Measurements from ENCODE around the gene PCDH18. TPM values are rescaled to one million over a fixed set of nuclear protein-coding genes. Genes with fewer than 3 reads are reported as not detected.
A peak's percentile ranks its signal among the peaks of the same experiment; 100 is the strongest.
"Not testable (repeated sequence)": the region's sequence is repeated elsewhere in the genome, so short reads cannot be mapped to it uniquely, and the experiment has no call there.

PCDH18 gene
- under 0.01 and 1.5 TPM in 2 replicates for total RNA-seq

GRCh38 chr4:137531986-137532868, at the start of gene PCDH18:
PCDH18 (minus strand) TSS chr4:137532494; CDS start chr4:137532088, 406 bp downstream.
- DNase-seq (ENCODE audit: extremely low read depth, low read depth, low spot score): no peak

- no peak for DNase-seq (ENCODE audit: extremely low read depth, low read depth, low spot score)
Observed at GRCh38 chr4:137576446-137576845, 44.2 kb upstream of the PCDH18 start.

DNA sequence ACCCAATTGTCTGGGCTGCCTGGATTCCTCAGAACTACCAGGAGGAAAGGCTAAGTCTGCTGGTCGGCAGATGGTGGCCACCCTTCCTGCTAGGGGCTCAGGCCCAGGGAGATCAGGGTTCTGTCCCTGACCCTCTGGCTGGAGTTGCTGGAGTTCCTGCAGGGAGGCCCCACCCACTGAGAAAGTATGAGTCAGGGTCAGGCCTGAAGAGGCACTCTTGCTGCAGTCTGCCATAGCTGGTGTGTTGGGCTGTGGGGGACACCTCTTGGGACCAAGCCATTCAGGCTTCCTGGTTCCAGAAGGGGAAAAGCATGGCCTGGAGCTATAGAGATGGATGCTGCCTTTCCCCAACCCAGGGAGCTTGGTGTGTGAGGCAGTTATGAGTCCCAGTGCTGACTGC, 40.4 kb upstream of the PCDH18 start:
- no peak for DNase-seq (ENCODE audit: extremely low read depth, low read depth, low spot score)

GRCh38 chr4:137572163-137572562, 39.9 kb upstream of the PCDH18 start:
- DNase-seq (ENCODE audit: extremely low read depth, low read depth, low spot score): no peak

DNA sequence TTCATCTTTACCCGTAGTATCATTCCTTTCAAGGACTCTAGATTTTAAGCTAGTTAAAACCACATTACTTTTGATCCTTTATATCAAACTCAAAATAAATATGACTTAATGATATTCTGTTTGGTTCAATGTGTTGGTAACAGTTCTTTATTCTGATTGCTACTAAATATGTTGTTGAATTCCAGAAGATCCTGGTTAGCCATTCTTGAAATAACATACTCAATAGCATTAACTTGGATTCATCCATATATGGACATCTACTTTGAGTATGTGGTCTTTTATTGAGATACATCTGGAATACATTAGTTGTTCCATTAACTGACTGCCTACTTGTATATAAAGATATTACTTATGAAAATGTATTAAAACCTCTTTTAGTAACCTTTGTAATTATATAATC, 27.5 kb upstream of the PCDH18 start:
- DNase-seq (ENCODE audit: extremely low read depth, low read depth, low spot score): no peak

DNA sequence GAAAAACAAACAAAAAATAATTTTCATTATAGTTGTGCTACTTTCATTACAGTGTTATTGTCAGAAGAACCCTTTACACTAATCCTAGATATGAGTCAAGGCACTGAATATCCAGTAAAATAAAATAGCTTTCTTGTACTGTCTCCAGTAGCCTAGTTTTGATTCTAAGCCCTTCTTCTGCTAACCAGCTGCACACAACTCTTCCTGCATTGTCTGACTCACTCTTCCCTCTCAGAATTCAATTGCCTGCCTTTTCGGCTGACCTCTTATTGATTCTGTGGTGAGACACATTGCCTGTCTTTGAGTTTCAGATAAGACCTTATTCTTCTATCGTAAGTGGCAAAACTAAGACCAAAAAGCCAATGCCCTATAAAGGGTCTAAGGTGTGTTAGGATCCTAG, 26.7 kb upstream of the PCDH18 start:
- peak; percentile 9 for DNase-seq (ENCODE audit: extremely low read depth, low read depth, low spot score)

DNA sequence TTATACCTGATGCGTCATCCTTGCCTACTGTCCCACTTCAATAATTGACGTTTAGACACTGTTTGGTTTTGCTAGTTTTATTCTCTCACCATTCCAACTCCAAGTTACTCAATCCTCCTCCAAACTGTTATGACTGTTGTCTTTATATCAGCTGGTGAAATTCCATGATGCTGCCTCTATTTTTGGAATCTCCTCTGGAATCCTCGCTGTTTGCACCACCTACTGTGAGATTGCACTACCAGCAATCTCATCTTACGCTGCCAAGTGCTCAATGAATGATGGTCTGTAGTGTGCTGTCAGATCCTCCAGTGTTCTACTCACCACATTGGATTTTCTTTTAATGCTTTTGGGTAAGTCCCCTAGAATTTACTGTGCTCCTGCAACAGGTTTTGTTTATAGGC, 13.2 kb upstream of the PCDH18 start:
- no peak for DNase-seq (ENCODE audit: extremely low read depth, low read depth, low spot score)

DNA sequence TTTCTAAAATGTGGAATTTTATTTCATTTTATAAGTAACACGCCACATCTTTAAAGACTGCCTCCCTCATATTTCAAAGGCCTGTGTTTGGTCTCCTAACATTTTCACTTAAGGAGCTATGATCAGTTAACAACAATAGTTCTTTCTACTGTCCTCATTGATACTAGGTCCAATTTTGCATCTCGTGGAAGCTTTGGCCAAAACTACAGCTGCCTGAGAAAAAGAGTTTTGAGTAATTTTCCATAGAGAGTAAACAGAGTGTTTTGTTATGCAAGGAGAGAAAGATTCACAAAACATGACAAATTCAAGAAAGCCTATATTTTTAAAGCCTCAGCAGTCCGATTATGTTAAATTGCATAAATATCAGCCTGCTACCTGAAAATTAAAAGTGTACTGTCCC, 11.4 kb upstream of the PCDH18 start:
- DNase-seq (ENCODE audit: extremely low read depth, low read depth, low spot score): no peak

DNA sequence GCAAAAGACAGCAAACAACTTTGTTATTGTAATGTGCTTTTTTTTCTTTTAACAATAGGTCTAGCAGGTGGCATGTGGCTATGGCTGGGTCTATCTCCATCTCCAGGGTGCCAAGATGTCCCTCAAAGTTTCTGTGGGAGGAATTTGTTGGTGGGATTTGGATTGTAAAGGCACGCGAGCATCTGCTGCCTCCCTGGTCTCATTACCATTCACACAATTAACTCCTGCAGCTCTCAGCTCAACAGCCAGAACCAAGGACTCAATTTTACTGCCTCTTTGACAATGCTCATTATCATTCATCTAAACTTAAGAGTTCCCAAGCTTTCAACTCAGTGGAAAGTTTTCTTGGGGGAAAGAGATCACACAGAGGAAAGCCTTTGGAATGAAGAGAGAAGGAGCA, 10.9 kb upstream of the PCDH18 start:
- no peak for DNase-seq (ENCODE audit: extremely low read depth, low read depth, low spot score)

DNA sequence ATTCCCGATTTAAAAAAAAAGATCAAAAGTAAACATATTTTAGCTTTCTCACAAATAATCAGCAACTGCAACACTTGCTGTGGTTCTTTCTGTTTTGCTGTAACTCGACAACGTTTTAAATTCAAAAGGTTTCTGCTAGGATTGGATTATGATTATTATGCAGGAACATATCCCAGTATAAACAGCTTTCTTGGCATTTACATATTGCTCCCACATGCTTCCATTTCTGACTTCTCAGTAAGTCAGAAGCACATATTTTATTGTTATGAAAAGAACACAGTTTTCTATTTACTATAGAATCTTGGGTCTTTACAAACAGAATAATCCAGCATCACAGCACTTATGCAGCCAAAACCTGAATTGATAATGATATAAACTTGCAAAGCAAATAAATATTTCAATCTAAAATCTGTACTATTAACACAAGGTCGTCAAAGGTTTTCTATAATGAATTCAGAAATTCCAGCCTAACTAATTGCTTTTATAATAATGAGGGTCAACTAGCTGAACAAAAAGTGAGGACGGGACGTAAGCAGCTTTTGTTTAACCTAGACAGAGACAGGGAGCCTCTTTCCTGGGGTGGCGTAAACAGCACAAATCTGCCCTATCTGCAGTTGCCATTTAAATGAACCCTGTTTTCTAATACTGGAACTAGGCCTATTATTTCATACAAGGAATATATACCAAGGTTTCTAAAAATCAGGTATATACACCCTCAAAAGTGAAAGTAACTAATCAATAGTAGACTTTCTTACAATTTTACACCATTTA, 9.8 kb upstream of the PCDH18 start:
- DNase-seq (ENCODE audit: extremely low read depth, low read depth, low spot score): no peak

- DNase-seq (ENCODE audit: extremely low read depth, low read depth, low spot score): no peak
Observed at GRCh38 chr4:137541181-137541580, 8.9 kb upstream of the PCDH18 start.

DNA sequence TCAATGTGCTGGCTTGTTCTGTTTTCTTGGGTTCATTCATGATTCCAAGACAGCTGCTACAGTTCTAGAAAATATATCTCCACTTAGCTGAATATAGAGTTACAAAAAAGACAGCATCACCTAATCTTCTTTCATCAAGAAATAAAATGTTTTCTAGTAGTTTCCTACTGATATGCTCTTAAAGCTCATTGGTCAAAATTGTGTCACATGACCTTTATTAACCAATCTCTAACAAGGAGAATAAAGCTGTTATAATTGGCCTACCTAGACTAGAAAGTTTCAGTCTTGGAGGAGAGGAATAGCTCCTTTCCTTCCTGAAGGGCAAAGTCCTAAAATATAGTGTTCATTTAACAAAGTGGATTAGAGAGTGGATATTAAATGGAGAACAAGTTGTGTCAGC, 8.1 kb upstream of the PCDH18 start:
- no peak for DNase-seq (ENCODE audit: extremely low read depth, low read depth, low spot score)

DNA sequence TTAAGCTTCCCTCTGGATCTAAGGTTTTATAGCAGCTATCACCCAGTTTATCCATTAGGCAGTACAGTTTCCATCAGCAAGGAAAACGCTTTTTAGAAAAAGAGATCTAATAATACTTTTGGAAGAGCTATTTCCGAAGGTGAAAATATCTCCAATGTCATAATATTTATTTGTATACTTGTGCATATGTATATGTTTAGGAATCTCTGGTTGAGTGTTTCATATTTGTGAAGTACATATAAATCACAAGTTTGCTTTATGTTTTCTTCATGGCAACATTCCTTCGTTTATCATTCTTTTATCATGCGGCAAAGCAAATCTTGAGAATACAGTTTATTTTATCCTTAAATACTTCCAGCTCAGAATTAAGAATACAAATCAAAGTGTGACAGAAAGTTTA, 6.2 kb upstream of the PCDH18 start:
- no peak for DNase-seq (ENCODE audit: extremely low read depth, low read depth, low spot score)

GRCh38 chr4:137537807-137538206, 5.5 kb upstream of the PCDH18 start:
- not testable (repeated sequence) for DNase-seq (ENCODE audit: extremely low read depth, low read depth, low spot score)

- no peak for DNase-seq (ENCODE audit: extremely low read depth, low read depth, low spot score)
Observed at GRCh38 chr4:137536789-137537561, 4.7 kb upstream of the PCDH18 start.

- DNase-seq (ENCODE audit: extremely low read depth, low read depth, low spot score): no peak
Observed at GRCh38 chr4:137535718-137536117, 3.4 kb upstream of the PCDH18 start.

DNA sequence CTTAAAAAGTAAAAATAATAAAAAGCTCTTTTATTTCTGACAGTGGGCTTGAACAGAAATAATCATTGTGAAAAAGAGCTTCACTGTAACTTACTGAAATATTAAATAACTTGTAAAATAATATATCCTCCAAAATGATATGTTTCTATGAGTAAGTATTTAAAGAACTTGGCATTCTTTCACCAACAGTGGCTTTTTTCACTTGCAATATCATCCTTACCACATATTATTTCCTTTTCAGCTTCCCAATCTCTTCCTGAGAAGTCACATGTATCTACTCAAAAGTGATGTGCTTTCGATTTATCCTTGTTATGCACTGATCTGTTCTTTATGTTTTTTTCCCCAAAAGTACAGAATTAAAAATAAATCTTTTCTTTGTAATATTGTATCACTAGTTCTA, 2.2 kb upstream of the PCDH18 start:
- DNase-seq (ENCODE audit: extremely low read depth, low read depth, low spot score): no peak

- no peak for DNase-seq (ENCODE audit: extremely low read depth, low read depth, low spot score)
Observed at GRCh38 chr4:137533855-137534254, 1.6 kb upstream of the PCDH18 start.

- no peak for DNase-seq (ENCODE audit: extremely low read depth, low read depth, low spot score)
Observed at GRCh38 chr4:137532869-137533236, 559 bp upstream of the PCDH18 start.

DNA sequence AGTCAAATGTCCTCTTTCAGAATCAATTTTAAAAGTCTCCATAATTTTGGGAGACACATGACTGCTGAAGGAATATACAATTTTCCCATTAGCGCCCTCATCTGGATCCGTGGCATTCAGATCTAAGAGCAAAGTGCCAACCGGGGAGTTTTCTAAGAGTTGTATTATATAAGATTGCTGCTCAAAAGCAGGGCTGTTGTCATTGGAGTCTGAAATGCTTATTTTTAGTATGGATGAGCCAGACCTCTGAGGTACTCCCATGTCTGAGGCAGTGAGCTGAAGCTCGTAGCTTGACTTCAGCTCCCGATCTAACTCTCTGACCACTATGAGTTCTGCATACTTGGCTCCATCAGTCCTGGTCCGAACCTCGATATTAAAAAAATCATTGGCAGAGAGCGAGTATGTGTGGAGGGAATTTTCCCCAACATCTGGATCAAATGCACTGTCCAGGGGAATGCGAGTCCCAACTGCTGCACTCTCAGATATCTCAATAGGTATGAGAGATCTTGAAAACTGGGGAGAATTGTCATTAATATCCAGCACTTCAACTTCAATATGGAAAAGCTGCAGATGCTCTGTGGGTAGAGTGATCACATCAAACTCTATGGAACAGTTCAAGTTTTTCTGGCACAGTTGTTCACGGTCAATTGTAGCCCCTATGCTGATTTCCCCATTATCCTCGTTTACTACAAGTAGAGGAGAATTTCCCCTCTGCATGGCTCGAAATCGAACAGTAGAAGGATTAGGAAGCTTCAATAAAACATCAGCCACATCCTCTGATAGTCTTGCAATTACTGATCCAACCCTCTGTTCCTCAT, 917 bp downstream of the PCDH18 start:
- DNase-seq (ENCODE audit: extremely low read depth, low read depth, low spot score): no peak

Data from glomerular endothelial cell (primary cell).